ENCODE measurements around the gene EHMT1.

The EHMT1 gene

GRCh38 chr9:137618105-137619067 lies at the start of gene EHMT1:
Gene EHMT1 (plus strand): TSS chr9:137619005. CDS start chr9:137619029, 24 bp downstream.
- DNase-seq (ENCODE audit: low read depth in 3 of 3, low spot score in 1 of 3) = peak; percentile 75 to 90 (median 90)

- no peak for DNase-seq (ENCODE audit: low read depth in 3 of 3, low spot score in 1 of 3)
Measured at GRCh38 chr9:137569609-137570203, 49.1 kb upstream of the EHMT1 start.

GRCh38 chr9:137570566-137570965 lies 48.2 kb upstream of the EHMT1 start:
- no peak for DNase-seq (ENCODE audit: low read depth in 3 of 3, low spot score in 1 of 3)

- DNase-seq (ENCODE audit: low read depth in 3 of 3, low spot score in 1 of 3) = no peak
Measured at GRCh38 chr9:137574192-137574591, 44.6 kb upstream of the EHMT1 start.

- no peak for DNase-seq (ENCODE audit: low read depth in 3 of 3, low spot score in 1 of 3)
Measured at GRCh38 chr9:137575364-137575715, 43.5 kb upstream of the EHMT1 start.

GRCh38 chr9:137575716-137576411 lies 42.9 kb upstream of the EHMT1 start:
- DNase-seq (ENCODE audit: low read depth in 3 of 3, low spot score in 1 of 3) = no peak

GRCh38 chr9:137578518-137579258 lies 40.1 kb upstream of the EHMT1 start, which contains the start of gene DPH7:
Gene DPH7 (minus strand): TSS chr9:137578925. CDS start chr9:137578777, 148 bp downstream.
- peak; percentile 83 to 96 (median 86) for DNase-seq (ENCODE audit: low read depth in 3 of 3, low spot score in 1 of 3)

GRCh38 chr9:137579259-137579604 lies 39.6 kb upstream of the EHMT1 start:
- no peak for DNase-seq (ENCODE audit: low read depth in 3 of 3, low spot score in 1 of 3)

- no peak for DNase-seq (ENCODE audit: low read depth in 3 of 3, low spot score in 1 of 3)
Measured at GRCh38 chr9:137580209-137580953, 38.4 kb upstream of the EHMT1 start.

- no peak for DNase-seq (ENCODE audit: low read depth in 3 of 3, low spot score in 1 of 3)
Measured at GRCh38 chr9:137580954-137581322, 37.9 kb upstream of the EHMT1 start.

- DNase-seq (ENCODE audit: low read depth in 3 of 3, low spot score in 1 of 3) = no peak
Measured at GRCh38 chr9:137581361-137582285, 37.2 kb upstream of the EHMT1 start.

GRCh38 chr9:137582286-137582860 lies 36.4 kb upstream of the EHMT1 start:
- DNase-seq (ENCODE audit: low read depth in 3 of 3, low spot score in 1 of 3) = no peak

GRCh38 chr9:137583347-137583746 lies 35.5 kb upstream of the EHMT1 start:
- DNase-seq (ENCODE audit: low read depth in 3 of 3, low spot score in 1 of 3) = no peak

GRCh38 chr9:137583957-137584356 lies 34.8 kb upstream of the EHMT1 start:
- no peak for DNase-seq (ENCODE audit: low read depth in 3 of 3, low spot score in 1 of 3)

GRCh38 chr9:137586854-137587253 lies 32.0 kb upstream of the EHMT1 start:
- no peak for DNase-seq (ENCODE audit: low read depth in 3 of 3, low spot score in 1 of 3)

- no peak for DNase-seq (ENCODE audit: low read depth in 3 of 3, low spot score in 1 of 3)
Measured at GRCh38 chr9:137588311-137588710, 30.5 kb upstream of the EHMT1 start.

- DNase-seq (ENCODE audit: low read depth in 3 of 3, low spot score in 1 of 3) = no peak
Measured at GRCh38 chr9:137588891-137589290, 29.9 kb upstream of the EHMT1 start.

GRCh38 chr9:137589441-137590122 lies 29.2 kb upstream of the EHMT1 start:
- DNase-seq (ENCODE audit: low read depth in 3 of 3, low spot score in 1 of 3) = no peak

- no peak for DNase-seq (ENCODE audit: low read depth in 3 of 3, low spot score in 1 of 3)
Measured at GRCh38 chr9:137590123-137590468, 28.7 kb upstream of the EHMT1 start.
